ENCODE measurements around the gene DIAPH2. TPM values are rescaled to one million over a fixed set of nuclear protein-coding genes. Genes with fewer than 3 reads are reported as not detected.
A peak's percentile ranks its signal among the peaks of the same experiment; 100 is the strongest.

The DIAPH2 gene
- total and polyA plus RNA-seq, 9 of the 15 experiments (the other 6 are each of a cell fraction or from before 2014, with no cell fraction given) = 0.01 to 0.18 (median 0.07) TPM; not detected in 1

- Histone ChIP-seq H3K9me1 (ENCODE audit: control insufficient read depth, insufficient read depth, low read length) (no peaks in the 10 kb centered on the region), H4K20me1 (replicated peaks; ENCODE audit: control insufficient read depth, insufficient read depth, low read length) (no peaks in the 10 kb centered on the region), H3K4me2 (ENCODE audit: insufficient read depth, low read length) (no peak overlapping the region), H3K27ac (ENCODE audit: extremely low read depth, low read depth, low read length) (no peak overlapping the region), H3K9ac (ENCODE audit: insufficient read depth in 1 of 2, low read depth in 2 of 2, low read length in 2 of 2) (no peak overlapping the region), H3K27me3 (ENCODE audit: control insufficient read depth in 2 of 2, insufficient read depth in 2 of 2, low read length in 2 of 2) (no peaks in the 10 kb centered on the region), H2AFZ (ENCODE audit: low read depth, low read length) (no peak overlapping the region), H3K4me1 (replicated peaks in 1 of 2; ENCODE audit: control insufficient read depth in 2 of 2, insufficient read depth in 2 of 2, low read length in 2 of 2) (no peaks in the 10 kb centered on the region), H3K9me3 (replicated peaks; ENCODE audit: control insufficient read depth, insufficient read depth, low read depth, low read length) (no peaks in the 10 kb centered on the region), H3K79me2 (ENCODE audit: control insufficient read depth, insufficient read depth, low read length) (no peaks in the 10 kb centered on the region), H3K36me3 (ENCODE audit: control insufficient read depth, insufficient read depth, low read length) (no peaks in the 10 kb centered on the region), H3K4me3 (no peak overlapping the region)
- in situ Hi-C loops (cut with MboI) = no loop called here
- POLR2A ChIA-PET = no interaction called here
- TF ChIP-seq CREB3L1 (IDR thresholded peaks at IDR 0.05; ENCODE audit: borderline replicate concordance, low read depth) = no peak
- TF ChIP-seq HCFC1 (IDR thresholded peaks at IDR 0.05; ENCODE audit: low read depth, low read length) = no peak
- DNase-seq (ENCODE audit: extremely low read depth in 1 of 4, low spot score in 3 of 4) (peak in 1 of 4 experiments; percentile 1), ATAC-seq (no peak), FAIRE-seq (no peak)
- BruUV-seq (replicated peaks) = no TSS peak
- CTCF ChIA-PET (ENCODE audit: low intra/inter-chr PET ratio) = no interaction called here
- 0% methylated on average over 3 of the region's 3 CpGs for WGBS (ENCODE audit: insufficient coverage, low coverage, missing lambda C conversion rate)
- intact Hi-C loops (cut with micrococcal nuclease) = no loop called here
Observed at GRCh38 chrX:97397371-97397770, 712.7 kb downstream of the DIAPH2 start.

GRCh38 chrX:97398030-97398551 is 713.4 kb downstream of the DIAPH2 start:
- no peak overlapping the region for H3K4me2 ChIP-seq (ENCODE audit: insufficient read depth, low read length)
- no peaks in the 10 kb centered on the region for H3K27me3 ChIP-seq (ENCODE audit: control insufficient read depth in 2 of 2, insufficient read depth in 2 of 2, low read length in 2 of 2)
- in situ Hi-C loops (cut with MboI) = no loop called here
- no peaks in the 10 kb centered on the region for H3K9me3 ChIP-seq (replicated peaks; ENCODE audit: control insufficient read depth, insufficient read depth, low read depth, low read length)
- H3K9me1 ChIP-seq (ENCODE audit: control insufficient read depth, insufficient read depth, low read length) = no peaks in the 10 kb centered on the region
- H3K4me1 ChIP-seq (replicated peaks in 1 of 2; ENCODE audit: control insufficient read depth in 2 of 2, insufficient read depth in 2 of 2, low read length in 2 of 2) = no peaks in the 10 kb centered on the region
- ChIA-PET POLR2A (no interaction called here), CTCF (ENCODE audit: low intra/inter-chr PET ratio) (no interaction called here)
- H3K79me2 ChIP-seq (ENCODE audit: control insufficient read depth, insufficient read depth, low read length) = no peaks in the 10 kb centered on the region
- no peak overlapping the region for H2AFZ ChIP-seq (ENCODE audit: low read depth, low read length)
- DNase-seq (ENCODE audit: extremely low read depth in 1 of 4, low spot score in 3 of 4) (no peak), FAIRE-seq (no peak), ATAC-seq (no peak)
- 0% methylated on average over 3 of the region's 3 CpGs for WGBS (ENCODE audit: insufficient coverage, low coverage, missing lambda C conversion rate)
- no peak overlapping the region for H3K4me3 ChIP-seq
- BruUV-seq (replicated peaks) = no TSS peak
- H3K36me3 ChIP-seq (ENCODE audit: control insufficient read depth, insufficient read depth, low read length) = no peaks in the 10 kb centered on the region
- intact Hi-C loops (cut with micrococcal nuclease) = no loop called here
- H3K9ac ChIP-seq (ENCODE audit: insufficient read depth in 1 of 2, low read depth in 2 of 2, low read length in 2 of 2) = no peak overlapping the region
- no peaks in the 10 kb centered on the region for H4K20me1 ChIP-seq (replicated peaks; ENCODE audit: control insufficient read depth, insufficient read depth, low read length)
- no peak overlapping the region for H3K27ac ChIP-seq (ENCODE audit: extremely low read depth, low read depth, low read length)
- TF ChIP-seq SMARCB1 (IDR thresholded peaks at IDR 0.05; ENCODE audit: insufficient read length, low read depth) = no peak
- no peak for TF ChIP-seq ZBTB33 (CRISPR knock-in tag; IDR thresholded peaks at IDR 0.05)
- TF ChIP-seq ZNF217 (CRISPR knock-in tag; IDR thresholded peaks at IDR 0.05) = no peak
- no peak for TF ChIP-seq CBX8 (IDR thresholded peaks at IDR 0.05; ENCODE audit: borderline replicate concordance, extremely low read depth, low read depth, low read length, poor library complexity, severe bottlenecking)
- TF ChIP-seq HDAC8 (tag; IDR thresholded peaks at IDR 0.05) = no peak
- TF ChIP-seq RAD21 (CRISPR knock-in tag; conservative IDR thresholded peaks at IDR 0.05 in 1 of 2, IDR thresholded peaks at IDR 0.05 in 1 of 2) = no peak
- no peak for TF ChIP-seq HNRNPLL (IDR thresholded peaks at IDR 0.05; ENCODE audit: low read depth, low read length, poor library complexity, severe bottlenecking)
- no peak for TF ChIP-seq MBD2 (IDR thresholded peaks at IDR 0.05; ENCODE audit: borderline replicate concordance, low read depth)
- TF ChIP-seq ILF3 (IDR thresholded peaks at IDR 0.05; ENCODE audit: borderline replicate concordance) = no peak
- no peak for TF ChIP-seq ZNF253 (CRISPR knock-in tag; conservative IDR thresholded peaks at IDR 0.05)
- TF ChIP-seq NCOA1 (IDR thresholded peaks at IDR 0.05; ENCODE audit: low read depth) = no peak
